Panc1 (cell line): ENCODE measurements around the gene PTPRO. TPM values are rescaled to one million over a fixed set of nuclear protein-coding genes. Genes with fewer than 3 reads are reported as not detected.

Experiments
- ATAC-seq: fragments of 200-7000 bp; cut with Tn5 transposase; 2 replicates; pipeline ENCODE4 v1.9.1; 2020; ENCODE audit warnings: mild to moderate bottlenecking, moderate library complexity
- BruUV-seq: library from RNA; stranded (reverse); fragments of 400-500 nt; replicated peaks from 2 replicates; lab custom pipeline; 2021; lab: Mats Ljungman, UMichigan
- CTCF ChIA-PET: fragments of 300-600 bp; sonication (Branson Sonifier 250); formaldehyde crosslinking; loops from one replicate; lab custom pipeline; 2022; ENCODE audit warnings: antibody characterized with exemption; lab: Charles Lee
- POLR2A ChIA-PET: fragments of 300-600 bp; sonication (Branson Sonifier 250); formaldehyde crosslinking; loops from one replicate; lab custom pipeline; 2022; ENCODE audit warnings: antibody characterized with exemption; lab: Charles Lee
- DNase-seq: peaks from one replicate; pipeline ENCODE4 v3.0.0-alpha.2; 2010; ENCODE audit warnings: low read depth, low spot score
- H3K27ac ChIP-seq: 2 replicates; pipeline ENCODE4 v1.5.1; 2011; ENCODE audit warnings: mild to moderate bottlenecking, low read length, inconsistent platforms
- H3K27me3 ChIP-seq: fragments of 200-500 bp; sonication (Bioruptor generic); 2 replicates; pipeline ENCODE4 v1.6.0; 2014; ENCODE audit warnings: low read length, inconsistent platforms; ENCODE audit not compliant: control insufficient read depth, insufficient read depth
- H3K36me3 ChIP-seq: fragments of 200-500 bp; sonication (Bioruptor generic); 2 replicates; pipeline ENCODE4 v1.5.1; 2014; ENCODE audit warnings: inconsistent platforms, mild to moderate bottlenecking, low read length, moderate library complexity; ENCODE audit not compliant: control insufficient read depth, insufficient read depth
- H3K4me1 ChIP-seq: 2 replicates; pipeline ENCODE4 v1.5.1; 2011; ENCODE audit warnings: inconsistent platforms, mild to moderate bottlenecking, low read length, moderate library complexity; ENCODE audit not compliant: control insufficient read depth, insufficient read depth
- H3K4me3 ChIP-seq, 2 experiments: 2 replicates each; pipeline ENCODE4 v1.5.1; 2011 to 2012; ENCODE audit warnings: low read depth in 2 of 2, low read length in 2 of 2, mild to moderate bottlenecking in 2 of 2, inconsistent platforms in 1 of 2, moderate library complexity in 1 of 2
- H3K9me3 ChIP-seq: fragments of 200-500 bp; sonication (Bioruptor generic); 2 replicates; pipeline ENCODE4 v1.5.1; 2014; ENCODE audit warnings: low read depth, mild to moderate bottlenecking, inconsistent platforms, low read length, moderate library complexity; ENCODE audit not compliant: control insufficient read depth, insufficient read depth
- CTCF ChIP-seq: fragments of 450-650 bp; IDR thresholded peaks from 2 replicates; pipeline ENCODE4 v1.5.1; 2017; ENCODE audit warnings: mild to moderate bottlenecking
- POLR2AphosphoS5 ChIP-seq: IDR thresholded peaks from 2 replicates; pipeline ENCODE4 v1.6.1; 2012; ENCODE audit warnings: mild to moderate bottlenecking, low read depth, low read length, moderate library complexity
- SIN3A ChIP-seq: IDR thresholded peaks from 2 replicates; pipeline ENCODE4 v1.6.1; 2012; ENCODE audit warnings: low read depth, mild to moderate bottlenecking, low read length, moderate library complexity, borderline replicate concordance; ENCODE audit not compliant: insufficient read depth
- TCF7L2 ChIP-seq: IDR thresholded peaks from 2 replicates; pipeline ENCODE4 v1.6.1; 2011; ENCODE audit warnings: mild to moderate bottlenecking, low read depth, low read length, inconsistent platforms
- in situ Hi-C: cut with HindIII; loops from 2 replicates; pipeline ENCODE4 v1.10.0; 2016; ENCODE audit warnings: low sequenced_read_pairs, low pct_unique_long_range_greater_than_20kb
- intact Hi-C: fragments of 100-400 bp; cut with micrococcal nuclease; formaldehyde crosslinking; loops from one replicate; pipeline ENCODE4 v1.10.0; 2022; ENCODE audit not compliant: unreplicated experiment
- total RNA-seq: library from RNA; stranded (reverse); gene quantifications from one replicate; pipeline ENCODE4 v1.2.1, GENCODE V29; 2021; ENCODE audit not compliant: unreplicated experiment
- TF ChIP-seq, protein P1 (sequence below), 2 experiments: IDR thresholded peaks; 2 replicates each; pipeline ENCODE4 v1.6.1; 2011 to 2012; ENCODE audit warnings: low read depth in 2 of 2, control low read depth in 1 of 2, low read length in 1 of 2, mild to moderate bottlenecking in 1 of 2, moderate library complexity in 1 of 2; ENCODE audit not compliant: insufficient read depth in 1 of 2

The PTPRO gene
- total RNA-seq, 1 experiment from 2014 or later: not detected

- H3K27ac ChIP-seq: no peak overlapping the region
- no peaks in the 10 kb centered on the region for H3K4me1 ChIP-seq
- DNase-seq (no peak), ATAC-seq (no peak)
- no peaks in the 10 kb centered on the region for H3K9me3 ChIP-seq
- POLR2A ChIA-PET: no interaction called here
- intact Hi-C loops: no loop called here
- CTCF ChIA-PET: no interaction called here
- no peaks in the 10 kb centered on the region for H3K36me3 ChIP-seq
- BruUV-seq: no TSS peak
- in situ Hi-C loops: no loop called here
- TF ChIP-seq, protein P1, sequence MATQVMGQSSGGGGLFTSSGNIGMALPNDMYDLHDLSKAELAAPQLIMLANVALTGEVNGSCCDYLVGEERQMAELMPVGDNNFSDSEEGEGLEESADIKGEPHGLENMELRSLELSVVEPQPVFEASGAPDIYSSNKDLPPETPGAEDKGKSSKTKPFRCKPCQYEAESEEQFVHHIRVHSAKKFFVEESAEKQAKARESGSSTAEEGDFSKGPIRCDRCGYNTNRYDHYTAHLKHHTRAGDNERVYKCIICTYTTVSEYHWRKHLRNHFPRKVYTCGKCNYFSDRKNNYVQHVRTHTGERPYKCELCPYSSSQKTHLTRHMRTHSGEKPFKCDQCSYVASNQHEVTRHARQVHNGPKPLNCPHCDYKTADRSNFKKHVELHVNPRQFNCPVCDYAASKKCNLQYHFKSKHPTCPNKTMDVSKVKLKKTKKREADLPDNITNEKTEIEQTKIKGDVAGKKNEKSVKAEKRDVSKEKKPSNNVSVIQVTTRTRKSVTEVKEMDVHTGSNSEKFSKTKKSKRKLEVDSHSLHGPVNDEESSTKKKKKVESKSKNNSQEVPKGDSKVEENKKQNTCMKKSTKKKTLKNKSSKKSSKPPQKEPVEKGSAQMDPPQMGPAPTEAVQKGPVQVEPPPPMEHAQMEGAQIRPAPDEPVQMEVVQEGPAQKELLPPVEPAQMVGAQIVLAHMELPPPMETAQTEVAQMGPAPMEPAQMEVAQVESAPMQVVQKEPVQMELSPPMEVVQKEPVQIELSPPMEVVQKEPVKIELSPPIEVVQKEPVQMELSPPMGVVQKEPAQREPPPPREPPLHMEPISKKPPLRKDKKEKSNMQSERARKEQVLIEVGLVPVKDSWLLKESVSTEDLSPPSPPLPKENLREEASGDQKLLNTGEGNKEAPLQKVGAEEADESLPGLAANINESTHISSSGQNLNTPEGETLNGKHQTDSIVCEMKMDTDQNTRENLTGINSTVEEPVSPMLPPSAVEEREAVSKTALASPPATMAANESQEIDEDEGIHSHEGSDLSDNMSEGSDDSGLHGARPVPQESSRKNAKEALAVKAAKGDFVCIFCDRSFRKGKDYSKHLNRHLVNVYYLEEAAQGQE (IDR thresholded peaks at IDR 0.05; ENCODE audit: insufficient read depth in 1 of 2, low read depth in 2 of 2, low read length in 1 of 2): no peak
- no peak for TF ChIP-seq POLR2AphosphoS5
- no peak for TF ChIP-seq SIN3A
- TF ChIP-seq CTCF: no peak
- TF ChIP-seq TCF7L2: no peak
- no peaks in the 10 kb centered on the region for H3K27me3 ChIP-seq
- H3K4me3 ChIP-seq: no peak overlapping the region
Observed at GRCh38 chr12:15336768-15337553, 14.7 kb downstream of the PTPRO start.

DNA sequence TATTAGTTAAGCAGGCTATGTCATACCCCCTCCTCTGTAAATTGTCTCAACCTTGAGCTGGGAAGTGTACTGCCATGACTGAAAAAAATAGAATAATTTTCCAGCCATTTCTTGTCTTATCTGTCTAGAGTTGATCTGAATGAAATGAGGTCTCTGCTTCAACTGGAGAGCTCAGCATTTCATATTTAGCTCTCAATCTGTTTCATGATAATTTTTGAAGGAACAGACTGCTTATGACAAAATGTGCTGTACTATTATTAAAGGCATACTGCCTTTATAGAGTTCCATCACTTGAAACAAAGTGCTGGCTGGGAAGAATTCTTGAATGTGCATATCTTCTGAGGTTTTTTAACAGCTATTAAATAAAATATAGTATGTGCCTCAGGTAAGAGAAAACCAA lies 19.1 kb downstream of the PTPRO start:
- DNase-seq (no peak), ATAC-seq (no peak)
- POLR2A ChIA-PET: no interaction called here
- Histone ChIP-seq H3K9me3 (no peaks in the 10 kb centered on the region), H3K27ac (no peak overlapping the region), H3K27me3 (no peaks in the 10 kb centered on the region), H3K4me3 (no peak overlapping the region), H3K36me3 (no peaks in the 10 kb centered on the region), H3K4me1 (no peaks in the 10 kb centered on the region)
- in situ Hi-C loops: no loop called here
- CTCF ChIA-PET: no interaction called here
- TF ChIP-seq, protein P1 (IDR thresholded peaks at IDR 0.05; ENCODE audit: insufficient read depth in 1 of 2, low read depth in 2 of 2, low read length in 1 of 2): no peak
- TF ChIP-seq POLR2AphosphoS5: no peak
- TF ChIP-seq CTCF: no peak
- no peak for TF ChIP-seq SIN3A
- no peak for TF ChIP-seq TCF7L2
- intact Hi-C loops: no loop called here
- BruUV-seq: no TSS peak
